ENCODE data around the gene ENTR1.

The ENTR1 gene

DNA sequence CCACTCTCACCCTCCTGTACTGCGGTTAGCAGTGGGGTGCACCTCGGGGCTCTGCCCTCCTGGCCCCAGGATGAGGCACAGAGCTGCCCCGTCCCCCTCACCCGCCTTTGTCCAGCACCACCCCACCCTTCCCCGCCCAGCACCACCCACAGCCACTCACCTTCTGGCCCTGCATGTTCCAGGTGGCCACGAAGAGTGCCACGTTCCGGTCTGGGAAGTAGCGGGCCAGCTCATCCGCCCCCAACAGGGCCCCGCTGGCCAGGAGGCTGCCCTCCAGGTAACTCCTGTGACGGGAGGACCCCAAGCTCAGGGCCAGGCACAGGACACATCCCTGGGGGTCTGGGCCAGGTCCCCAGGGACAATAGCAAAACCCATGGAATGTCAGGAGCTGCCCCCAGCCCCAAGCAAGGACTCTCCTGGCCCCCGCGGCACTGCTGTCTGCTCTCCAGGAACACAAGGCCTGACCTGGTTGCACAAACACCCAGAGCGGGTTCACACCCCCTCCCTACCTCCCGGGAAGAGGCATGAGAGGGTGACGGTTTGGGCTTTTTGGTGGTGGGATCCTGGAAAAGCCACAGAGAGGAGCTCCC, 24.3 kb upstream of the ENTR1 start:
- no peak for DNase-seq (ENCODE audit: extremely low spot score)
- TF ChIP-seq, protein P1, sequence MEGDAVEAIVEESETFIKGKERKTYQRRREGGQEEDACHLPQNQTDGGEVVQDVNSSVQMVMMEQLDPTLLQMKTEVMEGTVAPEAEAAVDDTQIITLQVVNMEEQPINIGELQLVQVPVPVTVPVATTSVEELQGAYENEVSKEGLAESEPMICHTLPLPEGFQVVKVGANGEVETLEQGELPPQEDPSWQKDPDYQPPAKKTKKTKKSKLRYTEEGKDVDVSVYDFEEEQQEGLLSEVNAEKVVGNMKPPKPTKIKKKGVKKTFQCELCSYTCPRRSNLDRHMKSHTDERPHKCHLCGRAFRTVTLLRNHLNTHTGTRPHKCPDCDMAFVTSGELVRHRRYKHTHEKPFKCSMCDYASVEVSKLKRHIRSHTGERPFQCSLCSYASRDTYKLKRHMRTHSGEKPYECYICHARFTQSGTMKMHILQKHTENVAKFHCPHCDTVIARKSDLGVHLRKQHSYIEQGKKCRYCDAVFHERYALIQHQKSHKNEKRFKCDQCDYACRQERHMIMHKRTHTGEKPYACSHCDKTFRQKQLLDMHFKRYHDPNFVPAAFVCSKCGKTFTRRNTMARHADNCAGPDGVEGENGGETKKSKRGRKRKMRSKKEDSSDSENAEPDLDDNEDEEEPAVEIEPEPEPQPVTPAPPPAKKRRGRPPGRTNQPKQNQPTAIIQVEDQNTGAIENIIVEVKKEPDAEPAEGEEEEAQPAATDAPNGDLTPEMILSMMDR (IDR thresholded peaks at IDR 0.05; ENCODE audit: control extremely low read depth, extremely low read depth, low read depth, missing control alignments): no peak
- POLR2A ChIA-PET: no interaction called here
- CTCF ChIA-PET: interaction anchor here (0.7 to 2.8 kb wide), 3 partner anchors 9 to 25 kb away, joined by 3 to 10 read pairs (median 4); no protein-coding TSS in a partner anchor

DNA sequence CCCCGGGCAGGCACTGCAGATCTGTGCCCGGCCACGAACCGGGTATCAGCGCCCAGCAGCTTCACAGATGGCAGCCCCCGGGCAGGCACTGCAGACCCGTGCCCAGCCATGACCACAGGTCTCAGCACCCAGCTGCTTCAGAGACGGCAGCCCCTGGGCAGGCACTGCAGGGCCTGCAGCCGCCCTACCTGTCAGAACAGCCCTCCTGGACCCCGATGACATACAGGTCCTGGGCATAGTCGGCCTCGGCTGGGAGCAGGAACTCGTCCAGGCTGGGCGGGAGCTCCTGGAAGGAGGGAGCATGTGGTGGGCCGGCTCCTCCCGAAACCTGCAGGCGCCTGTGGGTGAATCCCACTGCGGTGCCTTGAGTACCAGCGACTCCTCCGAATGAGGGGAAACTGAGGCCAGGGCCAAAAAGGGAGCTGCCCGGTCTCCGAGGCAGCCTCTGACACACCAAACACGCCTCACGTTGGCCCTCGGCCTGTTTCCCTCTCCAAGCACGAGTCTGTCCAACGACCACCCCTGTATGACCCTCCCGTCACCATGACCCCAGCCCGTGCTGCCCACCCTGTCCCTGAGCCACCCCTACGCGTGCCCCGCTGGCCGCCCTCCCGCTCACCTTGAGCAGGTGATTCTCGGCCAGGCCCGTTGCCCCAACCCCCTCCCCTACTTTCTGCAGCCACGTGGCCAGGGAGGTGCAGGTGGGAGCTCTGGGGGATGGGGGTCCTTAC, 23.6 kb upstream of the ENTR1 start:
- DNase-seq (ENCODE audit: extremely low spot score): no peak
- TF ChIP-seq, protein P1 (IDR thresholded peaks at IDR 0.05; ENCODE audit: control extremely low read depth, extremely low read depth, low read depth, missing control alignments): no peak
- ChIA-PET POLR2A (no interaction called here), CTCF (interaction anchor here (1.2 to 2.8 kb wide), 2 partner anchors 9 to 24 kb away, joined by 3 to 10 read pairs; no protein-coding TSS in a partner anchor)

DNA sequence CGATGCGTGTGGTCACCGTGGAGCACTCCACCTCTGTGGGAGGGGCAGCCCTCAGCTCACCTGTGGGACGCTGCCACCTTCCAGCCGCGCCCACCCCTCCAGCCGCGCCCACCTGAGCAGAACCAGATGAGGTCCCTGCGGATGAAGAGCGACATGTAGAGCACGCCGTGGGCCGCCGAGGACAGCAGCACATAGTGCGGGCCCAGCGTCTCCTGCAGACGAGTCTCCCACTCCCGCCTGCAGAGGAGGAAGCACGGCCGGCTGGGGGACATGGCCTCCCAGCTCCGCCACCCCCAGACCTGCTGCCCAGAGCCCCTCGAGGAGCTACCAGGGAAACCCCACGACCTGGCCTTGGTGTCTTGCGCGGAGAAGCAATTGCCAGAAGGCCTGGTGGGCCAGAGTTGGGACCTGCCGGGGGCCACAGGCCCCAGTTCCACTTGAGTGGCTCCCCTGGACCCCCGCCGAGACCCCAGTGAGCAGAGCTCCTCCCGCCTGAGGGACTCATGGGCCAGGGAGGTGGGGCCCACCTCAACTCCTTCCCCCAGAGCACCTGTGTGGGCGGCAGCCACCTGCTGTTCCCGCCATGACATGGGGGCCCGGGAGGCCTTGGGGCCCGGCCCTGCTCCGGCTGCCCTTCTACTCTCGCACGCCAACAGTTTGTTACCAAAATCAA, 22.8 kb upstream of the ENTR1 start:
- ChIA-PET POLR2A (no interaction called here), CTCF (interaction anchor here (0.9 kb wide), 1 partner anchor 93 kb away, joined by 3 read pairs; no protein-coding TSS in a partner anchor)
- TF ChIP-seq, protein P1 (IDR thresholded peaks at IDR 0.05; ENCODE audit: control extremely low read depth, extremely low read depth, low read depth, missing control alignments): no peak
- DNase-seq (ENCODE audit: extremely low spot score): no peak

DNA sequence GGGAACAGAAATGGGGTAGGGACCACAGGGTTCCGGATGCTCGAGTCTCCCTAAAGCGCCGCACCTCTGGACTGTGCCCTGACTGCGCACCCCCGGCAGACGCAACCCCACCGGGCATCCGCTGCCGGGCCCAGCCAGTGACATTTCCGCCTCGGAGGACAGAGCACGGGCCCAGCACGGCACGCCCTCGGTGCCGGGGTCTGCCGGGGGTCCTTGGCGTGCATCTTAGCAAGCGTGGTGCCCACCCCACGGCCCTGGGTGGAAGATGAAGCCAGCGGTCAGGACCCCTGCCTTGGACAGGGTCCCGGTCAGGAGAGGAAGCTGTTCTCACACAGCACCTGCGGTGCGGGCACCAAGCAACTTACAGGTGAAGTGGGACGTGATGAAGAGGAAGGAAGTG, 22.2 kb upstream of the ENTR1 start:
- CTCF ChIA-PET: interaction anchor here (0.9 kb wide), 1 partner anchor 93 kb away, joined by 3 read pairs; no protein-coding TSS in a partner anchor

DNA sequence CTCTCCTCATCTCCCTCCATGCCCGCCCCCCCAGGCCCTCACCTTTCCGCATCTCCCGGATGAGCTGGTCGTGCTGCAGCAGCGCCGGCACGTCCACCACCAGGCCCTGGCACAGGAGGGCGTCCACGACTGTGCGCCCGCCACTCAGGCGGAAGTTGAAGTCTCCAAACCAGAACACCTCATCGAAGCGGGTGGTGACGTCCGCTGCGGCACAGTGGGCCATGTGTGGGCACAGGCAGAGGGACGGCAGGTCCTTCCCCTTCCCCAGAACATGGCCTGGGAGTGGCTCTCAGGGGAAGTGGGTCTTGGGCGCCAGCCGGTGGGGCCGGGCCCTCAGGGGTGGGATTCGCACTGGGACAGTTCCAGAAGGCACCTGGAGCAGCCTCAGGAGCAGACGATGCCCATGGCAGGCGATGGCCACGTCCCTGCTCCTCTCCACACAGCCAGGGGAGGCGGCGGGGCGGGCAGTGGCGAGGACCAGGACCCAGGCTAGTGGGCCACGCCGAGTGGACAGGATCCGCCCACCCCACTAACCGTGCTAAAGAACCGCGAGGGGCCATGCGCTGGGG, 21.5 kb upstream of the ENTR1 start:
- ChIA-PET POLR2A (no interaction called here), CTCF (no interaction called here)
- TF ChIP-seq, protein P1 (IDR thresholded peaks at IDR 0.05; ENCODE audit: control extremely low read depth, extremely low read depth, low read depth, missing control alignments): no peak
- DNase-seq (ENCODE audit: extremely low spot score): no peak

More for the DNA sequence above, 22.2 kb upstream of the ENTR1 start:
- no peak for DNase-seq (ENCODE audit: extremely low spot score)
- TF ChIP-seq, protein P1 (IDR thresholded peaks at IDR 0.05; ENCODE audit: control extremely low read depth, extremely low read depth, low read depth, missing control alignments): no peak
- POLR2A ChIA-PET: no interaction called here

DNA sequence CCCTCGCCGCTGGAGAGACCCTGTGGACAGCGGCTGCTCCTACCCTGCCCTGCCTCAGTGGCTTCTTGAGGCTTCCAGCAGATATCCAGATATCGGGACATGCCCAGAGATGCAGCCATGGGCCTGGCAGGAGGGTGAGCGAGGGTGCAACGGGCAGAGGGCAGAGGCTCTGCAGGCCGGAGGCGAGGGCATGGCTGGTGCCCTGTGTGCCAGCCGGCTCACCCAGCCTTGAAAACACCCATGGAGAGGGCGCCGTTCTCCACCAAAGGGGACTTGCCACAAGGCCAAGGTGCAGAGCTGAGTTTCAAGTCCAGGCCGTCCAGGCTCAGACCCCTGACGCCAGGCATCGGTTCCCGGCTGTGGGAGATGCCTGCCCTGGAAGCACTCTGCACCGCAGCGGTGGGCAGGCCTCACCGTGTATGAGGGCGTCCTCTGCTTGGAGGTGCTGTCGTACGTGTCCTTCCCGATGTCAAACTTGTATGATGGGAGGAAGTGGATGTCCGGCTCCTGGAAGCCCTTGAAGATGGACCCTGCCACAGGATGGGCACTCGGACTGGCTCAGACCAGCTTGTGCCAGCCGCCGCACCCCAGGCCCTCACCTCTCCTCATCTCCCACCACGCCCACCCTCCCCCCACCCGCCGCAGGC, 20.3 kb upstream of the ENTR1 start:
- CTCF ChIA-PET: interaction anchor here (1.4 kb wide), 1 partner anchor 9 kb away, joined by 3 read pairs; the partner anchor contains the start of gene INPP5E
- TF ChIP-seq, protein P1 (IDR thresholded peaks at IDR 0.05; ENCODE audit: control extremely low read depth, extremely low read depth, low read depth, missing control alignments): no peak
- no peak for DNase-seq (ENCODE audit: extremely low spot score)
- POLR2A ChIA-PET: no interaction called here
